Stimulated activated CD4-positive, alpha-beta T cell treated with anti-CD3 and anti-CD28 coated beads, TNF-alpha, amount 100 ng/mL, for 4 hours (primary cell): Measurements from ENCODE around the gene CDR2.
"Not testable (repeated sequence)": the region's sequence is repeated elsewhere in the genome, so short reads cannot be mapped to it uniquely, and the experiment has no call there.

Experiments used
- DNase-seq, 3 experiments: peaks; one replicate each; pipeline ENCODE4 v3.0.0-alpha.2; 2020; ENCODE audit warnings: low read depth in 3 of 3

CDR2 gene

GRCh38 chr16:22352723-22353122 lies 21.7 kb downstream of the CDR2 start:
- no peak for DNase-seq

GRCh38 chr16:22352140-22352539 lies 22.3 kb downstream of the CDR2 start:
- DNase-seq: no peak

- not testable (repeated sequence) for DNase-seq
Measured at GRCh38 chr16:22351017-22351416, 23.4 kb downstream of the CDR2 start.

- no peak for DNase-seq
Measured at GRCh38 chr16:22348291-22348690, 26.1 kb downstream of the CDR2 start.

- DNase-seq: no peak
Measured at GRCh38 chr16:22347100-22347820, 27.2 kb downstream of the CDR2 start.

- no peak for DNase-seq
Measured at GRCh38 chr16:22346483-22346882, 27.9 kb downstream of the CDR2 start.

- no peak for DNase-seq
Measured at GRCh38 chr16:22342082-22342481, 32.3 kb downstream of the CDR2 start.

GRCh38 chr16:22340945-22341344 lies 33.5 kb downstream of the CDR2 start:
- no peak for DNase-seq

- no peak for DNase-seq
Measured at GRCh38 chr16:22337849-22338635, 36.4 kb downstream of the CDR2 start.

GRCh38 chr16:22337045-22337444 lies 37.4 kb downstream of the CDR2 start:
- no peak for DNase-seq

GRCh38 chr16:22336581-22336980 lies 37.8 kb downstream of the CDR2 start:
- DNase-seq: no peak

- DNase-seq: no peak
Measured at GRCh38 chr16:22335668-22336246, 38.7 kb downstream of the CDR2 start.

GRCh38 chr16:22333457-22333994 lies 40.9 kb downstream of the CDR2 start:
- DNase-seq: no peak

GRCh38 chr16:22330326-22330725 lies 44.1 kb downstream of the CDR2 start:
- no peak for DNase-seq

- no peak for DNase-seq
Measured at GRCh38 chr16:22329199-22329695, 45.2 kb downstream of the CDR2 start.

GRCh38 chr16:22328081-22328725 lies 46.2 kb downstream of the CDR2 start:
- no peak for DNase-seq

GRCh38 chr16:22327446-22327775 lies 47.0 kb downstream of the CDR2 start:
- no peak for DNase-seq

- no peak for DNase-seq
Measured at GRCh38 chr16:22326771-22327445, 47.5 kb downstream of the CDR2 start.

- no peak for DNase-seq
Measured at GRCh38 chr16:22326369-22326652, 48.1 kb downstream of the CDR2 start.

- no peak for DNase-seq
Measured at GRCh38 chr16:22325598-22326368, 48.6 kb downstream of the CDR2 start.
